HG03558 (cell line): ENCODE results near the gene BMAL1.
"Not testable (repeated sequence)": the region's sequence is repeated elsewhere in the genome, so short reads cannot be mapped to it uniquely, and the experiment has no call there.

ENCODE experiments used
- ATAC-seq: cut with Tn5 transposase; IDR thresholded peaks from one replicate; pipeline ENCODE4 v1.9.1; 2021; ENCODE audit warnings: moderate number of reproducible peaks; ENCODE audit not compliant: unreplicated experiment; ENCODE audit errors: extremely low read depth

Gene BMAL1

GRCh38 chr11:13433437-13433836 is 155.8 kb downstream of the BMAL1 start:
- no peak for ATAC-seq

GRCh38 chr11:13434247-13435205 is 156.9 kb downstream of the BMAL1 start:
- ATAC-seq: no peak

- not testable (repeated sequence) for ATAC-seq
Measured at GRCh38 chr11:13436836-13437235, 159.2 kb downstream of the BMAL1 start.
